GM12892 (cell line): ENCODE measurements around the gene ADGRL1.

Experiments
- POLR2A ChIP-seq: IDR thresholded peaks from 2 replicates; pipeline ENCODE4 v1.6.1; 2011; ENCODE audit warnings: low read depth, low read length, control low read depth
- POLR2AphosphoS5 ChIP-seq: IDR thresholded peaks from 2 replicates; pipeline ENCODE4 v1.6.1; 2011; ENCODE audit warnings: low read depth, low read length, control low read depth

DNA sequence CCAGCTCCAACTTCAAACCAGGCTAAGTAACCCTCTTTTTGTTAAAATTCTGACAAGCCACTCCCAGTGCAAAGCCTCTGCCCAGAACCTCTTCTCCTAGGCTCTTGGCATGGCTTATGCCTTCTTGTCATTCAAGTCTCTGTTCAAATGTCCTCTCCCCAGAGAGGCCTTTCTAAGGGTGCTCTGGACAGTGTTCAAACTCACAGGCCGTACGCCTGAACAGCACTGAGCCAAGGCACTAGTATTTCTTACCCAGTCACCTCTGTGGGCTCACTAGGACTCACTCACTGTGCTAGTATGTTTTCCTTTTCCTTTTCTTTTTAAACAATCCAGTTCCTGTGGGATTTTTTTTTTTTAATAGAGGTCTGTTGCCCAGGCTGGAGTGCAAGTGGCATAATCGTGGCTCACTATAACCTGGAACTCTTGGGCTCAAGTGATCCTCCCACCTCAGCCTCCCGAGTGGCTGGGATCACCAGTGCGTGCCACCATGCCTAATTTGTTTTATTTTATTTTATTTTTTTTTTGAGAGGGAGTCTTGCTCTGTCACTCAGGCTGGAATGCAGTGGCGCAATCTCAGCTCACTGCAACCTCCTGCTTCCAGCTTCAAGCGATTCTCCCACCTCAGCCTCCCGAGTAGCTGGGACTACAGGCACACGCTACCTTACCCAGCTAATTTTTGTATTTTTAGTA lies 67.2 kb downstream of the ADGRL1 start:
- TF ChIP-seq POLR2AphosphoS5 (no peak), POLR2A (no peak)
